ENCODE measurements around the gene STK32B.

The STK32B gene

GRCh38 chr4:5067908-5068307, 16.6 kb downstream of the STK32B start:
- DNase-seq (ENCODE audit: low read depth, low spot score): no peak

- DNase-seq (ENCODE audit: low read depth, low spot score): no peak
Measured at GRCh38 chr4:5069901-5070300, 18.6 kb downstream of the STK32B start.

- no peak for DNase-seq (ENCODE audit: low read depth, low spot score)
Measured at GRCh38 chr4:5072948-5073347, 21.7 kb downstream of the STK32B start.

- DNase-seq (ENCODE audit: low read depth, low spot score): no peak
Measured at GRCh38 chr4:5078009-5078408, 26.7 kb downstream of the STK32B start.

GRCh38 chr4:5079581-5079980, 28.3 kb downstream of the STK32B start:
- peak; percentile 6 for DNase-seq (ENCODE audit: low read depth, low spot score)

- no peak for DNase-seq (ENCODE audit: low read depth, low spot score)
Measured at GRCh38 chr4:5081441-5081999, 30.2 kb downstream of the STK32B start.

GRCh38 chr4:5082376-5082775, 31.1 kb downstream of the STK32B start:
- no peak for DNase-seq (ENCODE audit: low read depth, low spot score)

GRCh38 chr4:5084911-5085475, 33.7 kb downstream of the STK32B start:
- no peak for DNase-seq (ENCODE audit: low read depth, low spot score)

GRCh38 chr4:5086535-5086934, 35.3 kb downstream of the STK32B start:
- DNase-seq (ENCODE audit: low read depth, low spot score): no peak

GRCh38 chr4:5096261-5096660, 45.0 kb downstream of the STK32B start:
- DNase-seq (ENCODE audit: low read depth, low spot score): no peak

GRCh38 chr4:5098176-5098575, 46.9 kb downstream of the STK32B start:
- no peak for DNase-seq (ENCODE audit: low read depth, low spot score)

GRCh38 chr4:5100336-5100735, 49.1 kb downstream of the STK32B start:
- no peak for DNase-seq (ENCODE audit: low read depth, low spot score)

- no peak for DNase-seq (ENCODE audit: low read depth, low spot score)
Measured at GRCh38 chr4:5100986-5101385, 49.7 kb downstream of the STK32B start.

GRCh38 chr4:5101571-5101970, 50.3 kb downstream of the STK32B start:
- no peak for DNase-seq (ENCODE audit: low read depth, low spot score)

GRCh38 chr4:5110901-5111300, 59.6 kb downstream of the STK32B start:
- no peak for DNase-seq (ENCODE audit: low read depth, low spot score)

GRCh38 chr4:5112333-5113095, 61.2 kb downstream of the STK32B start:
- DNase-seq (ENCODE audit: low read depth, low spot score): no peak

GRCh38 chr4:5114950-5115349, 63.7 kb downstream of the STK32B start:
- DNase-seq (ENCODE audit: low read depth, low spot score): no peak

- no peak for DNase-seq (ENCODE audit: low read depth, low spot score)
Measured at GRCh38 chr4:5118091-5118786, 67.0 kb downstream of the STK32B start.

GRCh38 chr4:5118994-5119835, 67.9 kb downstream of the STK32B start:
- no peak for DNase-seq (ENCODE audit: low read depth, low spot score)

- no peak for DNase-seq (ENCODE audit: low read depth, low spot score)
Measured at GRCh38 chr4:5120067-5120466, 68.8 kb downstream of the STK32B start.

GRCh38 chr4:5120468-5120867, 69.2 kb downstream of the STK32B start:
- DNase-seq (ENCODE audit: low read depth, low spot score): no peak

- no peak for DNase-seq (ENCODE audit: low read depth, low spot score)
Measured at GRCh38 chr4:5122114-5122513, 70.8 kb downstream of the STK32B start.
